WTC11 (cell line): ENCODE measurements around the gene TNFRSF11A. TPM values are rescaled to one million over a fixed set of nuclear protein-coding genes. Genes with fewer than 3 reads are reported as not detected.

Source experiments
- ATAC-seq: fragments of 200-7000 bp; cut with Tn5 transposase; 2 replicates; pipeline ENCODE4 v1.10.0; 2021; ENCODE audit warnings: mild to moderate bottlenecking, moderate library complexity
- CTCF ChIA-PET: fragments of 300-600 bp; sonication (Branson Sonifier 250); formaldehyde crosslinking; loops from one replicate; lab custom pipeline; 2021; ENCODE audit warnings: antibody characterized with exemption; lab: Charles Lee
- POLR2A ChIA-PET: fragments of 350-600 bp; sonication (Branson Sonifier 250); formaldehyde crosslinking; loops from one replicate; lab custom pipeline; 2021; ENCODE audit warnings: antibody characterized with exemption; lab: Charles Lee
- DNase-seq: peaks from one replicate; pipeline ENCODE4 v3.0.0; 2021; ENCODE audit warnings: low spot score
- H3K27ac Mint-ChIP-seq: 2 replicates; pipeline ENCODE4 v1.8.0; 2021; ENCODE audit warnings: mixed read lengths
- H3K27me3 Mint-ChIP-seq: 2 replicates; pipeline ENCODE4 v1.8.0; 2021; ENCODE audit warnings: low read depth, mild to moderate bottlenecking, moderate library complexity, mixed read lengths
- H3K36me3 Mint-ChIP-seq: 2 replicates; pipeline ENCODE4 v1.8.0; 2021; ENCODE audit warnings: mixed read lengths
- H3K4me1 Mint-ChIP-seq: 2 replicates; pipeline ENCODE4 v1.8.0; 2022; ENCODE audit warnings: mixed read lengths
- H3K4me3 Mint-ChIP-seq: 2 replicates; pipeline ENCODE4 v1.8.0; 2021; ENCODE audit warnings: mild to moderate bottlenecking, moderate library complexity, mixed read lengths
- H3K9me3 Mint-ChIP-seq: 2 replicates; pipeline ENCODE4 v1.8.0; 2021; ENCODE audit warnings: mixed read lengths
- ATF1 ChIP-seq: sonication (generic); formaldehyde crosslinking; IDR thresholded peaks from 2 replicates; pipeline ENCODE4 v1.8.1; 2023; ENCODE audit warnings: mild to moderate bottlenecking, moderate library complexity, missing genetic modification reagents
- ETV6 ChIP-seq: sonication (generic); formaldehyde crosslinking; IDR thresholded peaks from 2 replicates; pipeline ENCODE4 v1.8.1; 2022; ENCODE audit warnings: mild to moderate bottlenecking, missing genetic modification reagents
- FOXK1 ChIP-seq: sonication (generic); formaldehyde crosslinking; IDR thresholded peaks from 2 replicates; pipeline ENCODE4 v1.8.0; 2022; ENCODE audit warnings: mild to moderate bottlenecking, moderate library complexity, missing genetic modification reagents
- GABPB1 ChIP-seq: sonication (generic); formaldehyde crosslinking; IDR thresholded peaks from 2 replicates; pipeline ENCODE4 v1.8.1; 2023; ENCODE audit warnings: mild to moderate bottlenecking, missing genetic modification reagents
- HMGA2 ChIP-seq: fragments of 250-450 bp; sonication (Bioruptor Pico); IDR thresholded peaks from 2 replicates; pipeline ENCODE4 v1.4.0; 2021; ENCODE audit warnings: mild to moderate bottlenecking, moderate library complexity
- IRF2 ChIP-seq: sonication (generic); formaldehyde crosslinking; IDR thresholded peaks from 2 replicates; pipeline ENCODE4 v1.8.0; 2022; ENCODE audit warnings: low read depth, missing genetic modification reagents, borderline replicate concordance
- KAT7 ChIP-seq: sonication (generic); formaldehyde crosslinking; IDR thresholded peaks from 2 replicates; pipeline ENCODE4 v1.8.1; 2023; ENCODE audit warnings: missing genetic modification reagents, mild to moderate bottlenecking, borderline replicate concordance
- MXD4 ChIP-seq: fragments of 250-450 bp; sonication (Bioruptor Pico); IDR thresholded peaks from 2 replicates; pipeline ENCODE4 v1.8.0; 2021; ENCODE audit warnings: mild to moderate bottlenecking, moderate library complexity, borderline replicate concordance
- NFE2L1 ChIP-seq: sonication (generic); formaldehyde crosslinking; IDR thresholded peaks from 2 replicates; pipeline ENCODE4 v1.8.1; 2023; ENCODE audit warnings: missing genetic modification reagents
- NFYB ChIP-seq: sonication (generic); formaldehyde crosslinking; conservative IDR thresholded peaks from 2 replicates; pipeline ENCODE4 v1.8.0; 2022; ENCODE audit warnings: low read depth, missing genetic modification reagents
- PREB ChIP-seq: sonication (generic); formaldehyde crosslinking; IDR thresholded peaks from 2 replicates; pipeline ENCODE4 v1.8.1; 2022; ENCODE audit warnings: mild to moderate bottlenecking, missing genetic modification reagents, moderate library complexity, borderline replicate concordance
- TEAD1 ChIP-seq: sonication (generic); formaldehyde crosslinking; IDR thresholded peaks from 2 replicates; pipeline ENCODE4 v1.8.0; 2022; ENCODE audit warnings: mild to moderate bottlenecking, missing genetic modification reagents
- ZNF121 ChIP-seq: sonication (generic); formaldehyde crosslinking; IDR thresholded peaks from 2 replicates; pipeline ENCODE4 v1.8.0; 2023; ENCODE audit warnings: missing genetic modification reagents
- ZNF317 ChIP-seq: sonication (generic); formaldehyde crosslinking; IDR thresholded peaks from 2 replicates; pipeline ENCODE4 v1.8.1; 2023; ENCODE audit warnings: low read depth, mild to moderate bottlenecking, moderate library complexity, missing genetic modification reagents, borderline replicate concordance
- ZNF416 ChIP-seq: fragments of 250-450 bp; sonication (Bioruptor Pico); IDR thresholded peaks from 2 replicates; pipeline ENCODE4 v1.9.0; 2021; ENCODE audit warnings: mild to moderate bottlenecking, inconsistent platforms
- ZNF532 ChIP-seq: fragments of 250-450 bp; sonication (Bioruptor Pico); IDR thresholded peaks from 2 replicates; pipeline ENCODE4 v1.9.0; 2021; ENCODE audit warnings: mild to moderate bottlenecking, borderline replicate concordance
- total RNA-seq: library from RNA; stranded (reverse); gene quantifications from 3 replicates; pipeline ENCODE4 v1.2.3, GENCODE V29; 2021
- TF ChIP-seq, protein P1 (sequence below): sonication (generic); formaldehyde crosslinking; IDR thresholded peaks from 2 replicates; pipeline ENCODE4 v1.8.0; 2023; ENCODE audit warnings: missing genetic modification reagents
- TF ChIP-seq, protein P2 (sequence below): fragments of 250-450 bp; sonication (Bioruptor Pico); conservative IDR thresholded peaks from 2 replicates; pipeline ENCODE4 v1.9.0; 2021; ENCODE audit warnings: mild to moderate bottlenecking
- TF ChIP-seq, protein P3 (sequence below): sonication (generic); formaldehyde crosslinking; IDR thresholded peaks from 2 replicates; pipeline ENCODE4 v1.8.0; 2023; ENCODE audit warnings: missing genetic modification reagents, mild to moderate bottlenecking, borderline replicate concordance

TNFRSF11A gene
- total RNA-seq, 1 experiment from 2014 or later: 4.9 TPM

DNA sequence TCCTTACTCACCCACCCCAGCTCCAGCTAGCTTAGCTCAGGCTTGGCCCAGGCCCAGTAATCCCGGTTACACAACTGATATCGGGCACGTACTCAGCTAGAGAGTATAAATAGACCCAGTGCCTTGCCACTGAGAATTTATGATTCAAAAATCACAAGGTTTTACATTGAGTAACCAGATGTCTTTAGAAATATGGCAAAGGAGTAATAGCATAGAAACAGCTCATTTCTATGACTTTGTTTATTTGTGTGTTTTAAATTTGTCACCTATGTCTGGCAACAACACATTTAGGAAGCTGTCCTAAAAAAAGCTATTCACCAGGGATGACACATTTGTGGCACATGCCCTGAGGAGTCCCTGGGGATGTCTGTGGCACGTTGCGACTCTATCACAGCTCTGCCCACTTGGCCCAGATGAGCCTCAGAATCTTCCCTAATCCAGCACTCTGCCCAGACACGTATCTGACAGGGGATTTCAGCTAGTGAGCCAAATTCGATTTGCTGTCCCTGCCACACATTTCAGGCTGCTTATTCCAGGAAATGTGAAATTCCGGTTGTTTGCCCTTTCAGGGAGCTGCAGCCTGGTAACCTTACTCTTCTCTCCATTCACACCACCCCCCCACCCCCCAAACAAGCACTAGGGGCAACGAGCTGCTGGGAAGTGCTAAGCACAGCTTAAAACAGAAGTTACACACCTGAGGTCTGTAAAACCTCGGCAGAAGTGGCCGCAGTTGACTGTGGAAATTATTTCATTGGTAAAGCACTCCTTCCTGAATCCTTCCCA lies 112.3 kb downstream of the TNFRSF11A start:
- H3K27me3 Mint-ChIP-seq: no peaks in the 10 kb centered on the region
- ATAC-seq: no peak
- no peak overlapping the region for H3K4me3 Mint-ChIP-seq
- POLR2A ChIA-PET: interaction anchor here (0.6 to 1.2 kb wide), 2 partner anchors 85 to 140 kb away, joined by 3 read pairs; no protein-coding TSS in a partner anchor
- no peak overlapping the region for H3K27ac Mint-ChIP-seq
- no peaks in the 10 kb centered on the region for H3K36me3 Mint-ChIP-seq
- TF ChIP-seq, protein P1, sequence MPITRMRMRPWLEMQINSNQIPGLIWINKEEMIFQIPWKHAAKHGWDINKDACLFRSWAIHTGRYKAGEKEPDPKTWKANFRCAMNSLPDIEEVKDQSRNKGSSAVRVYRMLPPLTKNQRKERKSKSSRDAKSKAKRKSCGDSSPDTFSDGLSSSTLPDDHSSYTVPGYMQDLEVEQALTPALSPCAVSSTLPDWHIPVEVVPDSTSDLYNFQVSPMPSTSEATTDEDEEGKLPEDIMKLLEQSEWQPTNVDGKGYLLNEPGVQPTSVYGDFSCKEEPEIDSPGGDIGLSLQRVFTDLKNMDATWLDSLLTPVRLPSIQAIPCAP (CRISPR knock-in tag): no peak
- TF ChIP-seq MXD4 (no peak), ATF1 (CRISPR knock-in tag) (no peak), ZNF317 (no peak), IRF2 (no peak), ZNF416 (no peak), GABPB1 (CRISPR knock-in tag) (no peak), FOXK1 (CRISPR knock-in tag) (no peak), NFYB (no peak), HMGA2 (CRISPR knock-in tag) (no peak), PREB (CRISPR knock-in tag) (no peak), ETV6 (CRISPR knock-in tag) (no peak), NFE2L1 (CRISPR knock-in tag) (no peak), ZNF121 (CRISPR knock-in tag) (no peak), KAT7 (CRISPR knock-in tag) (no peak), ZNF532 (CRISPR knock-in tag) (no peak), TEAD1 (no peak)
- TF ChIP-seq, protein P2, sequence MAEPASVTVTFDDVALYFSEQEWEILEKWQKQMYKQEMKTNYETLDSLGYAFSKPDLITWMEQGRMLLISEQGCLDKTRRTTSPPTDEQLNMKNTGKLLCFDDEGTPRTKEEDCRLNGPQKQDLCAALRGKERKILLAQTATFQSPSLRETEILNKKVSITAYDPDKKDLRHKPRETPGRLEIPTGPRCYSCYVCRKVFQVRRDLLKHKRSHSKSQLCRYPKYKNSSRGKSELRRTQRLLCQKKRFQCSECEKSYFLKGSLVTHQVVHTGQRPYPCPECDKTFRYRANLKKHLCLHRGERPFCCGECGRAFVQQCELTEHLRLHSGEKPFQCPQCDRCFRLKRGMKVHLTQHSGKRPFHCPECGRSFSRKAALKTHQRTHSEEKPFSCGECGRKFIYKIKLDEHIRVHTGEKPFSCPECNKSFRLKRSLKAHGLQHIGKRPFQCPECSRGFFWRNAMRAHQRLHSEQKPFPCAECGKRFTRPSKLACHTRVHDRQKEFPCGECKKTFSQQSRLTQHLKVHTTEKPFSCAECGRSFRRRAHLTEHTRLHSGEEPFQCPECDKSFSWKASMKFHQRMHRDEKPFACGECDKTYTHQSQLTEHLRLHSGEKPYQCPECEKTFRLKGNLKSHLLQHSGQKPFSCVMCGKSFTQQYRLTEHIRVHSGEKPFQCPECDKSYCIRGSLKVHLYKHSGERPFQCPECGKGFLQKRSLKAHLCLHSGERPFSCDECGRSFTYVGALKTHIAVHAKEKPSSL: no peak
- TF ChIP-seq, protein P3, sequence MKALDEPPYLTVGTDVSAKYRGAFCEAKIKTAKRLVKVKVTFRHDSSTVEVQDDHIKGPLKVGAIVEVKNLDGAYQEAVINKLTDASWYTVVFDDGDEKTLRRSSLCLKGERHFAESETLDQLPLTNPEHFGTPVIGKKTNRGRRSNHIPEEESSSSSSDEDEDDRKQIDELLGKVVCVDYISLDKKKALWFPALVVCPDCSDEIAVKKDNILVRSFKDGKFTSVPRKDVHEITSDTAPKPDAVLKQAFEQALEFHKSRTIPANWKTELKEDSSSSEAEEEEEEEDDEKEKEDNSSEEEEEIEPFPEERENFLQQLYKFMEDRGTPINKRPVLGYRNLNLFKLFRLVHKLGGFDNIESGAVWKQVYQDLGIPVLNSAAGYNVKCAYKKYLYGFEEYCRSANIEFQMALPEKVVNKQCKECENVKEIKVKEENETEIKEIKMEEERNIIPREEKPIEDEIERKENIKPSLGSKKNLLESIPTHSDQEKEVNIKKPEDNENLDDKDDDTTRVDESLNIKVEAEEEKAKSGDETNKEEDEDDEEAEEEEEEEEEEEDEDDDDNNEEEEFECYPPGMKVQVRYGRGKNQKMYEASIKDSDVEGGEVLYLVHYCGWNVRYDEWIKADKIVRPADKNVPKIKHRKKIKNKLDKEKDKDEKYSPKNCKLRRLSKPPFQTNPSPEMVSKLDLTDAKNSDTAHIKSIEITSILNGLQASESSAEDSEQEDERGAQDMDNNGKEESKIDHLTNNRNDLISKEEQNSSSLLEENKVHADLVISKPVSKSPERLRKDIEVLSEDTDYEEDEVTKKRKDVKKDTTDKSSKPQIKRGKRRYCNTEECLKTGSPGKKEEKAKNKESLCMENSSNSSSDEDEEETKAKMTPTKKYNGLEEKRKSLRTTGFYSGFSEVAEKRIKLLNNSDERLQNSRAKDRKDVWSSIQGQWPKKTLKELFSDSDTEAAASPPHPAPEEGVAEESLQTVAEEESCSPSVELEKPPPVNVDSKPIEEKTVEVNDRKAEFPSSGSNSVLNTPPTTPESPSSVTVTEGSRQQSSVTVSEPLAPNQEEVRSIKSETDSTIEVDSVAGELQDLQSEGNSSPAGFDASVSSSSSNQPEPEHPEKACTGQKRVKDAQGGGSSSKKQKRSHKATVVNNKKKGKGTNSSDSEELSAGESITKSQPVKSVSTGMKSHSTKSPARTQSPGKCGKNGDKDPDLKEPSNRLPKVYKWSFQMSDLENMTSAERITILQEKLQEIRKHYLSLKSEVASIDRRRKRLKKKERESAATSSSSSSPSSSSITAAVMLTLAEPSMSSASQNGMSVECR (CRISPR knock-in tag): no peak
- TF ChIP-seq, all 79 proteins: peak for 0
- no peak for DNase-seq
- H3K4me1 Mint-ChIP-seq: peaks cover 10% of the 10 kb centered on the region
- CTCF ChIA-PET: interaction anchor here (0.6 to 2.2 kb wide), 3 partner anchors 12 to 149 kb away, joined by 3 to 18 read pairs (median 4); no protein-coding TSS in a partner anchor
- H3K9me3 Mint-ChIP-seq: peaks cover 3% of the 10 kb centered on the region; the same call in 1 of the 2 replicates
